DLD1 (cell line): ENCODE results near the gene MRPS11.

Experiments
- in situ Hi-C: cut with HindIII; loops from 2 replicates; pipeline ENCODE4 v1.10.0; 2017; ENCODE audit warnings: low sequenced_read_pairs

MRPS11 gene

DNA sequence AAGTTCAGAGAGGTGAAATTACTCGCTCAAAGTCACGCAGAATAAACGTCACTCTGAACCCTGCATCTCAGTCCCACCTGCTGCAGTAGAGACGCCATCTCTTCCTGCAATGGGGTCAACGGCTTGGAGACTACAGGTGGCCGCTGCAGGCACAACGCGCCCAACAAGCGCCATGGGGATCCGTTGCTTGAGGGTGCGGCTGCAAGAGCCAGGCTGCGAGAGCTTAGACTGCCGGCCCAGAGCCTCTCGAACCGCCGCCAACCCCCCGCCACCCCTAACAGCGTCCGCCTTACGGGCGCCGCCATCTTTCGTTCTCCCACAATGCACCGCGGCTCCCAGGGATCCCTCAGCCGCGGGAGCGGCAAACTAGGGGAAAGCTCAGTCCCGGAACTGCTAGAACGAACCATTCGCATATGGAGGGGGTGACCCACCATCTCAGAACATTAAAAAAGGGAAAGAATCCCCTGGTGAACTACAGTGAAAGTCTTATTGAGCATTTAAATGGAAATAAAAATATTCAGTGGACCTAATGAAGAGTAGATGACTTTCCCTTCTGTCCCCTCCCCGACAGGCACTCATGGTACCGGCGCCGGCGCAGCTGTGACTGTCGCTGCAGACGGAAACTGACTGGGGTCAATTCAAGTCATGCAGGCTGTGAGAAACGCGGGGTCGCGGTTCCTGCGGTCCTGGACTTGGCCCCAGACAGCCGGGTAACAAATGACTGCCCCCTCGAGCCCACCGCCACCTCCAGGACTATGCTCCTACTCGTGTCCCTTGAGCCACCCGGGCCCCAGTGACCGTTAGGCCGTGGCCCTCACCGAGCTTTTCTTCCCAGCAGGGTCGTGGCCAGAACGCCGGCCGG is at the start of gene MRPS11, which contains the start of gene MRPL46:
TSS of gene MRPS11 (plus strand) at position 636 of the 862 bp plus-strand sequence. CDS start at position 646, 10 bp downstream.
TSS of gene MRPL46 (minus strand) at position 316 of the 862 bp plus-strand sequence. CDS start at position 305, 11 bp downstream.
- in situ Hi-C loops = no loop called here

DNA sequence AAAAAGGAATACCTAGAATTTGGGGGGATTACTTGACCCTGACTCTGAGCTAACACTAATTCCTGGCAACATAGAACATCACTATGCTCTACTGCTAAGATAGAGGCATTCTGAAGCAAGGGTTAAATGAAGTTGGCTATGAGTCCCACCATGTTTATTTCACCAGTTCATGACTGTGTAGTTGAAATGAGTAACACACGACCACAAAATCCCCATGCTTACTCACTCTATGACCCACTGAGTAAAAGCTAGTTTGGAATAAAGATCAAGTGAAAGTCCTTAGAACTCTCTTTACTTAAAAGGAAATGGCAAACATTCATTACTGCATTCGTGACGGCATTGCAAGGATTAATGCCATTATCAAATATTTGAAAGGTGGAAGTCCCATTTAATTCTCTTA is 47.7 kb upstream of the MRPS11 start:
- in situ Hi-C loops = no loop called here

DNA sequence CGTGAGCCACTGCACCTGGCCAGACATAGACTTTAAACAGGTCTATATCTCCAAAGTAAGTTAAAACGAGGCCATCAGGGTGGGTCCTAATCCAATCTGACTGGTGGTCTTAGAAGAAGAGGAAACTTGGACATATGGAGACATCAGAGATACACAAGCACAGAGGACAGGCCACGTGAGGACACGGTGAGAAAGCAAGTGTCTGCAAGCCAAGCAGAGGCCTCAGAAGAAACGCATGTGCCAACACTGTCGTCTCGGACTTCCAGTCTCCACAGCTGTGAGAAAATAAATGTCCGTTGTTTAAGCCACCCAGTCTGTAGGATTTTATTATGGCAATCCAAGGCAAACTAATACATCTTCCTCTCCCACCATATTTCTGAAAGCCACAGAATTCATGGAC is 44.2 kb upstream of the MRPS11 start:
- in situ Hi-C loops = no loop called here

DNA sequence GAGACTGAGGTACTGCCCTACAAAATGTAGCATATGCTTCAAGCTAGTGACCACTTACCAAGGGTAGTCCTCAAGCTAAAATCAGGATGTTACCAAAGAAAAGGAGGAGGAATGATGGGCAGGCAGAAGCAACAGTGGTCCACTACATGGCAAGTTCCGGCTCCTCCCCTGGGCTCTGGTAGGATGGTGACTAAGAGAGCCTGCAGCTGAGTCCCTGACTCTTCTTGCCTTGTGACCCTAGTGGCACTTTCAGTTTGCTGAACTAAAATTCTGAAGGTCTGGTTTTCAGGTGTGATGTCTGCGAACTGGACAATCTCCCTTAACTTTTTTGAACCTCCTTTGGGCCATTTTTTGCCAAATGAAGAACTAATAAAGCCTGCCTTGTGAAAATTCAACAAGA is 41.2 kb upstream of the MRPS11 start:
- in situ Hi-C loops = no loop called here

DNA sequence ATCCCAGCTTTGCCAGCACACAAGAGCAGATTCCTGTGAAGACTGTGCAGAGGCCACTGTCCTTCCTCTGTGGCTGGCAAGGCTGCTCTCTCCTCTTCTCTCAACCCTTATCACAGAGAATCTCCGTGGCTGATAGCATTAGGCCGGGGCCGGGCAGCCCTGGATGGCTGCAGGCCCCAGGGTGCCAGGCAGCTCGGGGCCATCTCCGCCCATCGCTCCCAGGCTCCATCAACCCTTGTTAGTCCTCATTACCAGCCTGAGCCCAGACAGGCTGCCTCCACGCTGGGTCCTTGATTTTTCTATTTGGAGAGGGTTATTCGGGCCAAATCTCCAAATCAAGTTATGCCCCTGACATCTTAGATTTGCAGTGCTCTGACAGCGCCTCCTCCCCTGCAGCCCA is 39.5 kb upstream of the MRPS11 start:
- in situ Hi-C loops = no loop called here

DNA sequence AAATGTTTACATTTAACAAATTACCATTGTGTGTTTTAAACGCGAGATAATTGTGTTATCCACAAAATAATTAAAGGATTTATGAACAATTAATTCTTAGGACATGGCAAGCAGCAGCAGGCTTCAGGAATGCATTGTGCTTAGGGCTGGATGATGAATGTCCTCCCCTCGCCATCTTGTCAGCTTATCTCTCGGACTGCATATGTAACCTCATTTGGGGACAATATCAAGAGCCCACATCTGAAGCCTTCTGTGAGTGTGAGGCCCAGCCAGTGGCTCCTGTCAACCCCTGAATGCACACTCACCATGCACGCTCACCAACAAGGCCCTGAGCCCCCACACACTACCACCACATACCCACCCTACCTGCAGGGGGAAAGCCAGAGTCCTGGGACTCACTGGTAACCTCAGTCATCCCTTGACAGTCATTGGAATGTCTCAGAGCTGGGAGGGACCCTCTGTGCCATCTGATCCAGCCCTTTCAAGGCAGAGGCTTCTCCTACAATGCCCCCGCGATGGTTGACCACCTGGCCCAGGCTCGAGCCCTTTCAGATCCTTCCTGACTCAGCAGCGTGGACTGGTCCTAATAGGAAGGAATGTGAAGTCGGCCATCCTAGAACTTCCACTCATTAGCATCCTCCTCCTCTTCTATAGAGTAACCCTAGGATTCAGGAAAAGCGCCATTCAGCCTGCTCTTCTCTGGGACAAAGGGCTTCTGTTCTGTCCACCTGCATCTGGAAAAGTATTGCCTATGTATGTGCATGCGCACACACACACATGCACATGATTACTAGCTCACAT is 38.5 kb upstream of the MRPS11 start:
- in situ Hi-C loops = no loop called here

DNA sequence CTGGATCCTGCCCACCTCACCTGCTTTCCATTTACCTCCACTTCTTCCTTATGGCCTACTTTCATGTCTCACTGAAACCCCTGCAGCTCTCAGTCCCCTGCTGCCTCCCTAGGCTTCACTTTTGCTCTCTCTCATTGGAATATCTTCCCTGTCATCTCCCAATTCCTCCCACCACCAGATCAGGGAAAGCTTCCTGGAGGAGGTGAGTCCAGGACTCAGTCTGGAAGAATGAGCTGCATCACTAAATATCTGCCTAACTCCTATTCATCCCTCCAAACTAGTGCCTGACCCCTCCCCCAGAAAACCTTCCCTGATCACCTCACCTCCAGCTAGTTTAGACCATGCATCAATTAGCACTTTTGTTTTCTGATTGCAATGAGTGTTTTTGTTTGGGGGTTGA is 37.5 kb upstream of the MRPS11 start:
- in situ Hi-C loops = loop anchor here (5.0 kb wide), 1 partner anchor 38 kb away; no protein-coding TSS in a partner anchor

DNA sequence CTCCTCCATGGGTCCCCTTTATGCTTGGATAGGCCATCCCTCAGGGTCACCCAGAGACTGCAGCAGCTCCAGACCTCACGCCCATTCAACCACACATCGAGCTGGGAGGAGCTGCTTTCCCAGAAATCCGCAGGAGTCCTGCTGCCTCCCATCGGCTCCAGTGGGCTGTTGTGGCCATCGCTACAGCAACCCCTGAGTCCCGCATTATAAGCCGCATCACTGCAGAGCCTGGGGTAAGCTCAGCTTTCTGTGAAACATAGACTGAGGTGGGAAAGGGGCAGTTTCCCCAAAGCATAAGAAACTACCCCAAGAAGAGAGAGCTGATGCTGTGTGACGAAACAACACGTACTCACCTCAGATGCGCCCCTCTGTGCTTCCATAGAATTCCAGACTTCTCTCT is 36.1 kb upstream of the MRPS11 start:
- in situ Hi-C loops = loop anchor here (5.0 kb wide), 1 partner anchor 39 kb away; no protein-coding TSS in a partner anchor

DNA sequence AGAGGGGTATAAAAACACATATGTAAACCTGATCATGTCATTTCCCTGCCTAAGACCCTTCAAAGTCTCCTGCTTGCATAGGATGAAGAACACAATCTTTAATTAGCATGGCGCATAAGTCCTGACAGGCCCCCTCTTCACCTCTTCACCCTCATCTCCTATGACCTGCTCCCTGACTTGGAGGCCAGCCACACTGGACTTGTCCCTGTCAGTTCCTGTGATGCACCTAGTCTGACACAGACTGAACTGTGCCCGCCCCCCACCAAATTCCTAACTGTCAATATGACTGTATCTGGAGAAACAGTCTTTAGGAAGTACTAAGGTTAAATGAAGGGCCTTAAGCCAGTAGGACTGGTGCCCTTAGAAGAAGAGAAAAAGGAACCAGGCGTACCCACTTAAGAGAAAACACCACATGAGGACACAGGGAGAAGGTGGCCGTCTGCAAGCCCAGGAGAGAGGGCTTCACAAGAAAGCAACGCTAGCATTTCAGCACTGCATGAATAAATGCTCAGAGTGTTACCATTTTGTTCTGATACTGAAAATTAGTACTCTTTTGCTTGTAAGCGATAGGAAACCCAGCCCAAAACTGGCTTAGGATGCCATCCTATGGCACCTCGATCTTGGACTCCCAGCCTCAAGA is 34.3 kb upstream of the MRPS11 start:
- in situ Hi-C loops = loop anchor here (5.0 kb wide), 1 partner anchor 41 kb away; no protein-coding TSS in a partner anchor

DNA sequence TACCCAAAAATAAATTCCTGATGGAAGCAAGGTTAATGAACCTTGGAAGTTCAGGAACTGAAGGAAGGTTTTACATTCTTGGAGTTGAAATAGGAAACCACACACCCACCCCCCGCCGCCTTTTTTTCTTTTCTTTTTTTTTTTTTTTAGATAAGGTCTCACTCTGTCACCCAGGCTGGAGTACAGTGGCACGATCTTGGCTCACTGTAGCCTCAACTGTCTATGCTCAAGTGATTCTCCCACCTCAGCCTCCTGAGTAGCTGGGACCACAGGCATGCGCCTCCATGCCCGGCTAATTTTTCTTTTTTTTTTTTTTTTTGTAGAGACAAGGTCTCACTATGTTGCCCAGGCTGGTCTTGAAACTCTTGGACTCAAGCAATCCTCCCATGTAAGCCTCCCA is 33.4 kb upstream of the MRPS11 start:
- in situ Hi-C loops = loop anchor here (5.0 kb wide), 1 partner anchor 42 kb away; no protein-coding TSS in a partner anchor

DNA sequence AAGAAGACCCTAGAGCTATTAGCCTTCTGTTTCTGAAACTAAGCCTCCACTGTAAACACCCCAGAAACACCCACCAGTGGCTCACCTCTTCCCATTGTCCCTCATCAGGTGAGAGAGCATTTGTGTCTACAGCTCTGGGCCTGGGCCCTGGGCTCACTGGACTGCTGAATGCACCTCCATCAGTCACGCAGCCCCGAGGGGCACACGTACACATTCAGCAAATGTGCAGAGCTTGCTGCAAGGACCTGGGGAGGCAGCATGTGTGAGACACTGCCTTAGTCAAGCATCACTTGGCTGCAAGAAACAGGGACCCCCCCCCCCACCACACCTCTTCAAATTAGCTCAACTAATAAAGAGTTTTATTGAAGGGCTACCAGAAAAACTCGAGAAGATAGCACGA is 29.3 kb upstream of the MRPS11 start:
- in situ Hi-C loops = no loop called here

DNA sequence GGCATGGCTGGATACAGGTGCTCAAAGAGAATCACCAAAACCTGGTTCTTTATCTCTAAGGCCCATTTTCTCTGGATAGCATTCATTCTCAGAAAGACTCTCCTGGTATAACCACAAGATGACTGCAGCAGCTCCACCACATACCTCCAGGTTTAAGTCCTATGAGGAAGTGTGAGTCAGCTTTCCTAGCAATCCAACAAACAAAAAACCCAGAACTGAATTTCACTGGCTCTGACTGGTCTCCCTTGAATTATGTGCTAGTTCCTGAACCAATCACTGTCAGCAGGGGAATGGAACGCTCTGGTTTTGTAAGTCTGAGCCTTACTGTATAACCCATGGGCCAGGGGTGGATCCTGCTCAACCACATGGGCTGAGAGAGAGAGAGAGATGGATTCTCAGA is 27.5 kb upstream of the MRPS11 start:
- in situ Hi-C loops = no loop called here

DNA sequence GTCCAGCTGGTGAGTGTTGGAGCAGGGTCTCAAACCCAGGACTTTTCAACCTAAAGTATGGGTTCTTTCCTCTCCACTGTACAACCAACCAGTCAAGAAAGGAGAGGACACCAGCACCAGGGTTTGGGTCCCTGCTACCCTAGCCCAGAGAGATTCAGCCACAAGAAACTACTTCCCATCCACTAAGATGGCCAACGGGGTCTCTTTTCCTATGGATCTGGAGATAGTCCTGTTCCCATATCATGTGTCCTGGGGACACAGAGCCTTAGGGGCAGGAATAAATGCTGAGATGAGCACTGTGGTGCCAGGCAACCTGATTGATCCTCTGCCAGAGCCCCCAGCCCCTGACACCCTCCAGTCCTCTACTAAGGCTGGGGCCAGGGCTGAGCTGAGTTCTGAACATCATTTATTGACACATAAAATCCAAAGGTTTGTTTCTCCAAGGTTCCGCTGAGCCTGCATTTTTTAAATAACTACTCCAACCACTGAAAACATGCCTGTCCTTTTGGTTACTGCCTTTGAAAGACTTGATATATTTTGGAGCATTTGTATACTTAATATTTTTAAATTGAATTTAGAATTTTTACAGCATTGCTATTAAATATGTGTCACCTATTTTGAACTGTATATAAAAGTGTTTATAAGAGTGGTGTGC is 26.3 kb upstream of the MRPS11 start:
- in situ Hi-C loops = no loop called here

DNA sequence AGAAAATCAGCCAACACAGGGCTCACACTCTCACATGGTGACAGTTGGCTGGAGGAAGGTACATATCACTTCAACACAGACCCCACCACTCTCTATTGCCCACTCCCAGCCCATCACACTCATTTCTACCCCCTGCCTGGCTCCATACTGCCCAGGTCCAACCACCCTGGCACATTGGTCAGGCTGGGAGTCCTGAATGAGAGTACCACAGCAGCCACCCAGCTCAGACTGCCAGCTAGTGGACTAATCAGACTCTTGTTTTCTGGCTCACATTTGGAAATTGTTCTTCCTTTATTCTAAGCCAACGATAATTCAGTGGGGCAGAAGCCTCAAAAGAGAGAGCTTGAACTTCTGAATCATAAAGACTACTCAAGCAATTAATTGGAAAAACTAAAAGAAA is 20.3 kb upstream of the MRPS11 start:
- in situ Hi-C loops = no loop called here

DNA sequence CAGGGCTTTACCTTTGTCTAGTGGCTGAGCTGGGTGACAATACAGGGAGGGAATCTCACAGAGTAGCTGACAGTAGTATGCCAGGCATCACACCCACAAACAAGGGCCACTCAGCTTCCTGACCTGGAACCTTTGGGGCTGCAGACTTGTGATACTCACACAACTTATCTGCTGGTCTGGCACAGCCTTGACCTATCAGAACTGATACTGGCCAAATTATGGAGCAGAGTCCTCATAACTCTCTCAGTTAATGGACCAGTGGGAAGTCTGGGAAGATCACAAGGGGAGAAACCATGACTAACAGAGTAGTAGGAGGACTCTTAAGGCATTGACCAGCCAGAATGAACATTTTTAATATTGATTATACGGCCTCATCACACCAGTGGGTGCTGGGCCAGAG is 19.8 kb upstream of the MRPS11 start:
- in situ Hi-C loops = no loop called here

DNA sequence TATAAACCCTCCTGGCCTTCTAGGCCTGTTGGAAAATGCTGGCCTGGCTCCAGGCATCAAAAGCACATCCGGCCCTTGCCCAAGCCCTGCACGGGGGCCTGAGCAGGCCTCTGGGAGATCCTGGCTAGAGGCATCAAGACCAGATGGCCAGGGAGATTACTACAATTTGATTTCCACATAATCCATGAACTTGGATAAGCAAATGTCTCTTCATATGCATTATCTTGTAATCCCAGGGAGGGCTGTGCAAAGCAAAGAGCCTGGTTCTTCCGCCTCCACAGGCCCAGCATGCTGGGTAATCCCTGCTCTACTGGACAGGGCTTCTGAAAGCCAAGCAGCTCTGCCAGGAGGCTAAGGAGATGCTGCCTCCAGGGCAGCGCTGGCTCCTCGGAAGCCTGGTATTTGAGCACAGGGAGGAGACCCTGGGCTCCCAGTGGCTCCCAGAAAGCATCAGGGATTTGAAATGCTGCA is 18.5 kb upstream of the MRPS11 start:
- in situ Hi-C loops = no loop called here

DNA sequence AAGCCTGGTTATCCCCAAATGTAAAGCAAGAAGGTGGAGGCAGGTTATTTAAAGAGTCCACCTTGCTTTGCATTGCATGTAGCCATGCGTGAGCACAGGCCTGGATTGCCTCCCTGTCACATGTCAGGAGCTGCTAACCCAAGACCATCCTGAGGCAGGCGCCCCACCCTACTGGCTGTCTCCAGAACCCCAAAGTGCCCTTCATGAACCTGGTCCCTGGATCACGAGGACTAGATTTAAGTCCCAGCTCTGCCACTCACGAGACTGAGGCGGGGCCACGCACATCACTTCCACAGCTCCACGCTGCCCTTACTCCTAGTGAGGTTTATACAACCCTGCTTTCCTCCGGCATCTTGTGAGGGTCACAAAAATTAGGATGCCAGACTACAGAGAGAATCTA is 17.9 kb upstream of the MRPS11 start:
- in situ Hi-C loops = no loop called here

DNA sequence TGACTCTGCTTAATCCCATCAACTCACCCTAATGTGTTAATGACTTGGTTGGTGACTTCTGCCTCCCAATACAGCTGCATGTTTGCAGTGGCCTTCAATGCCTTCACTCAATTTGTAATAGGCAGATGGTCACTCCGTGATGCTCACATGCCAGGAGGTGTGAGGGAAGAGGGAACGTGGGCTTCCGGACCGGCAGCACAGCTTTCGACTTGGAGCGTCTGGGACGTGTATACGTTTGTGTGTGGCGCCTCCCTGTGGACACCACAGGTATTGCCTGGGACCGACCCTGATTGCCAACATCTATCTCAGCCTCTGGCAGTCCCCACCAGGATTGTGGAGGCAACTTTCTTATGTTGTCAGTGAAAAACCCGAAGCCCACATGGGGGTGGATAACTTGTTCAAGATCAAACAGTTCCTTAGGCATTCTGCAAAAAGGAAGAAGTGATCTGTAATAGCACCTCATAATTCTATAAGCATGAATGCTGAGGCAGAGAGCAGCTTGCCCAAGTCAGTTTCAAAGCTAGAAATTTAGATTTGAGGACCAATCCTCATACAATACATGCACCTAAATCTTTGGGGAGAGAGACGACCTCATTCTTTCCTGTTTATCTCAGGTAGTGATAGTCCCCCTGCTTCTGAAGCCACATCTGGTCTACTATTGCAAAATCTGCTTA is 17.2 kb upstream of the MRPS11 start:
- in situ Hi-C loops = loop anchor here (10.0 kb wide), 1 partner anchor 205 kb away; no protein-coding TSS in a partner anchor

DNA sequence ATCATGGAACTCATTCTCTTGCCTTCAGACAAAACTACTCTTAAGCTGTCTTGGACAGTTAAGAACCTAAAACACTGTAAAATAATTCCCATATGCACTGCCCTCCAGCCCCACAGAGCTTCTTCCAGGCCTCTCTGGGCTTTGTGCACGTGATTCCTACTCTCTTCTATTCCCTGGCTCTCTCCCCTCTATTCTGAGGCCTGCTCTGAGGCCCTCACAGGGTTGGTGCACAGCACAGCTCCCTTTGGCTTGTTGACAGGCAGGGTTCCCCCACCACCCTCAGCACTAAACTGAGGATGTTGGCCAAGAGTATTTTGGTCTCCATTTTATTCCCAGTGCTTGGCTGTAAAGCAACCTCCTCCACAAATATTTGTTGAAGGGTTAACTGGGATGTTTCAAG is 13.9 kb upstream of the MRPS11 start:
- in situ Hi-C loops = loop anchor here (10.0 kb wide), 1 partner anchor 209 kb away; no protein-coding TSS in a partner anchor

DNA sequence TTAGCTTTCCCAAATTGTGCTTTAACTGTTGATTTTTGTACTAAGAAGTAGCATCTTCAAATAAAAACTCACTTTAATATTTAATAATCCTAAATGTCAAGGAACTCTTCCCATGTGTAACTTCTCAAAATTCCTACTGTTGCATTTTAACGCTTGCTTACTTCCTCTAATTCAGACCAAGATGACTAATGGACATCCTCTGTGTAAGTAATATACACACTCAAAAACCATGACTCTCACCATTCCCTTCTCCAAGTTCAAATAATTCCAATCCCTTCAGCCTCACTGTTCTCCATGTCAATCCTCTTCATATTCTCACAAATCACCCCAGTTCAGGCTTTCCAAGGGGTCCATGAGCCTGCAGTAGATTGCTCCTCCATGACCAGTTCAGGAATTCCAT is 13.3 kb upstream of the MRPS11 start:
- in situ Hi-C loops = loop anchor here (10.0 kb wide), 1 partner anchor 209 kb away; no protein-coding TSS in a partner anchor
